Measurements from ENCODE around the gene HSD17B2.
"Not testable (repeated sequence)": the region's sequence is repeated elsewhere in the genome, so short reads cannot be mapped to it uniquely, and the experiment has no call there.

The HSD17B2 gene

GRCh38 chr16:82082543-82083244, 47.6 kb downstream of the HSD17B2 start:
- no peak for DNase-seq

- no peak for DNase-seq
Observed at GRCh38 chr16:82083710-82084353, 48.8 kb downstream of the HSD17B2 start.

- DNase-seq: no peak
Observed at GRCh38 chr16:82085011-82085779, 50.1 kb downstream of the HSD17B2 start.

- DNase-seq: no peak
Observed at GRCh38 chr16:82088483-82088882, 53.4 kb downstream of the HSD17B2 start.

GRCh38 chr16:82091241-82091640, 56.2 kb downstream of the HSD17B2 start:
- DNase-seq: no peak

- DNase-seq: no peak
Observed at GRCh38 chr16:82092711-82093110, 57.7 kb downstream of the HSD17B2 start.

- DNase-seq: no peak
Observed at GRCh38 chr16:82093666-82094300, 58.7 kb downstream of the HSD17B2 start.

GRCh38 chr16:82094942-82095540, 60.0 kb downstream of the HSD17B2 start:
- DNase-seq: no peak

GRCh38 chr16:82096641-82097040, 61.6 kb downstream of the HSD17B2 start:
- DNase-seq: no peak

- DNase-seq: no peak
Observed at GRCh38 chr16:82105107-82105506, 70.1 kb downstream of the HSD17B2 start.

- no peak for DNase-seq
Observed at GRCh38 chr16:82108100-82108499, 73.0 kb downstream of the HSD17B2 start.

- no peak for DNase-seq
Observed at GRCh38 chr16:82108774-82109173, 73.7 kb downstream of the HSD17B2 start.

- not testable (repeated sequence) for DNase-seq
Observed at GRCh38 chr16:82109266-82109665, 74.2 kb downstream of the HSD17B2 start.

GRCh38 chr16:82111944-82112343, 76.9 kb downstream of the HSD17B2 start:
- DNase-seq: no peak

- DNase-seq: no peak
Observed at GRCh38 chr16:82113741-82114140, 78.7 kb downstream of the HSD17B2 start.

- DNase-seq: no peak
Observed at GRCh38 chr16:82116535-82116934, 81.5 kb downstream of the HSD17B2 start.

GRCh38 chr16:82118749-82119148, 83.7 kb downstream of the HSD17B2 start:
- no peak for DNase-seq

GRCh38 chr16:82119405-82119804, 84.4 kb downstream of the HSD17B2 start:
- DNase-seq: no peak

GRCh38 chr16:82124651-82125050, 89.6 kb downstream of the HSD17B2 start:
- no peak for DNase-seq

GRCh38 chr16:82129881-82130280, 94.8 kb downstream of the HSD17B2 start:
- no peak for DNase-seq

GRCh38 chr16:82133798-82134197, 98.7 kb downstream of the HSD17B2 start:
- DNase-seq: no peak

GRCh38 chr16:82134846-82135245, 99.8 kb downstream of the HSD17B2 start:
- no peak for DNase-seq

- DNase-seq: no peak
Observed at GRCh38 chr16:82135844-82136243, 100.8 kb downstream of the HSD17B2 start.

Data from NCI-H510A (cell line).